ENCODE measurements around the gene NUTM2A. TPM values are rescaled to one million over a fixed set of nuclear protein-coding genes. Genes with fewer than 3 reads are reported as not detected.
"Not testable (repeated sequence)": the region's sequence is repeated elsewhere in the genome, so short reads cannot be mapped to it uniquely, and the experiment has no call there.

NUTM2A gene
- total RNA-seq, 1 experiment from 2014 or later = 0.18 TPM

- H3K27ac ChIP-seq (ENCODE audit: low read length) = peak overlapping the region; percentile 20; the same call in 1 of the 2 replicates
- H3K9ac ChIP-seq (ENCODE audit: low read length); H3K9me2 ChIP-seq (replicated peaks; ENCODE audit: low read length); BruUV-seq (replicated peaks); H3F3A ChIP-seq (ENCODE audit: low read length, unreplicated experiment); H3K27me3 ChIP-seq (ENCODE audit: low read length); intact Hi-C loops (cut with micrococcal nuclease); H3K4me1 ChIP-seq (ENCODE audit: insufficient read depth, low read length); H3K9me3 ChIP-seq (ENCODE audit: low read length); H3K36me3 ChIP-seq (ENCODE audit: low read depth, low read length); H3K79me2 ChIP-seq (ENCODE audit: low read length); POLR2A ChIA-PET (ENCODE audit: unreplicated experiment); H4K20me1 ChIP-seq (ENCODE audit: low read length); CTCF ChIA-PET: not testable (repeated sequence)
- H3K4me3 ChIP-seq (ENCODE audit: low read length) = peak overlapping the region; percentile 61
- 0 out of 2 replicates have a peak overlapping the region, but pooled peaks have one; percentile 48 for H2AFZ ChIP-seq (ENCODE audit: low read length)
- ATAC-seq (peak; percentile 49), DNase-seq (peak; percentile 75)
- H3K4me2 ChIP-seq (ENCODE audit: low read length) = peak overlapping the region; percentile 75
These were observed 24.3 kb upstream of the NUTM2A start for GRCh38 chr10:87200924-87201323.

GRCh38 chr10:87204801-87205200 is 20.4 kb upstream of the NUTM2A start:
- CTCF ChIA-PET; BruUV-seq (replicated peaks); H3K4me2 ChIP-seq (ENCODE audit: low read length); H2AFZ ChIP-seq (ENCODE audit: low read length); H3K4me3 ChIP-seq (ENCODE audit: low read length); H3K27ac ChIP-seq (ENCODE audit: low read length); H3F3A ChIP-seq (ENCODE audit: low read length, unreplicated experiment); ATAC-seq; H3K27me3 ChIP-seq (ENCODE audit: low read length); H3K9me2 ChIP-seq (replicated peaks; ENCODE audit: low read length); H3K9ac ChIP-seq (ENCODE audit: low read length); H3K9me3 ChIP-seq (ENCODE audit: low read length); H3K79me2 ChIP-seq (ENCODE audit: low read length); H3K36me3 ChIP-seq (ENCODE audit: low read depth, low read length); intact Hi-C loops (cut with micrococcal nuclease); POLR2A ChIA-PET (ENCODE audit: unreplicated experiment); DNase-seq; H4K20me1 ChIP-seq (ENCODE audit: low read length); H3K4me1 ChIP-seq (ENCODE audit: insufficient read depth, low read length): not testable (repeated sequence)

GRCh38 chr10:87206922-87207321 is 18.3 kb upstream of the NUTM2A start:
- H3F3A ChIP-seq (ENCODE audit: low read length, unreplicated experiment); H3K36me3 ChIP-seq (ENCODE audit: low read depth, low read length); H3K9ac ChIP-seq (ENCODE audit: low read length); H3K79me2 ChIP-seq (ENCODE audit: low read length); ATAC-seq; H3K27ac ChIP-seq (ENCODE audit: low read length); H3K9me2 ChIP-seq (replicated peaks; ENCODE audit: low read length); H3K4me1 ChIP-seq (ENCODE audit: insufficient read depth, low read length); DNase-seq; H3K4me3 ChIP-seq (ENCODE audit: low read length); H3K4me2 ChIP-seq (ENCODE audit: low read length); POLR2A ChIA-PET (ENCODE audit: unreplicated experiment); H3K27me3 ChIP-seq (ENCODE audit: low read length); H2AFZ ChIP-seq (ENCODE audit: low read length); CTCF ChIA-PET; intact Hi-C loops (cut with micrococcal nuclease); H4K20me1 ChIP-seq (ENCODE audit: low read length); H3K9me3 ChIP-seq (ENCODE audit: low read length); BruUV-seq (replicated peaks): not testable (repeated sequence)

- H3K36me3 ChIP-seq (ENCODE audit: low read depth, low read length); CTCF ChIA-PET; H3K9ac ChIP-seq (ENCODE audit: low read length); H3F3A ChIP-seq (ENCODE audit: low read length, unreplicated experiment); H3K4me2 ChIP-seq (ENCODE audit: low read length); DNase-seq; POLR2A ChIA-PET (ENCODE audit: unreplicated experiment); H3K4me3 ChIP-seq (ENCODE audit: low read length); intact Hi-C loops (cut with micrococcal nuclease); H2AFZ ChIP-seq (ENCODE audit: low read length); H3K27ac ChIP-seq (ENCODE audit: low read length); BruUV-seq (replicated peaks); H3K9me3 ChIP-seq (ENCODE audit: low read length); H3K9me2 ChIP-seq (replicated peaks; ENCODE audit: low read length); H3K27me3 ChIP-seq (ENCODE audit: low read length); H4K20me1 ChIP-seq (ENCODE audit: low read length); H3K4me1 ChIP-seq (ENCODE audit: insufficient read depth, low read length); H3K79me2 ChIP-seq (ENCODE audit: low read length); ATAC-seq: not testable (repeated sequence)
These were observed 14.9 kb upstream of the NUTM2A start for GRCh38 chr10:87210309-87210708.

DNA sequence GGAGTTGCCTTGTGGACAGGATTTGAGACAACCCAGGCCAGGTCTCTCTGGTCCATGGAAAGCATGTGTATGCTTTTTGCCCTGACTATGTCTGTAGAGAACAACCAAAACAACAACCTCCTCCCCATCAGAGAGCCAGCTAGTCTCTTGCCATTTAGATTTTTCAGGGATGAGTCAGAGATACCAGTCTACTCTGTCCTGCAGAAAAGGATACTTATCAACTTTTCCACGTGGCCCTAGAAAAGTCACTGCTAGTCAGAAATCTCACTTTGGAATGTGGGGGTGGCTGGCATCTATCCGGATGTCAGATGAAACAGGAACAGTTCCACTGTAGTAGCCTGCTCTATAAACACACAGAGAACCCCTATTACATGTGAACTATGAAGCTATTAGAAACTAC is 13.4 kb upstream of the NUTM2A start:
- CTCF ChIA-PET; H3K9me2 ChIP-seq (replicated peaks; ENCODE audit: low read length); ATAC-seq; H3K9ac ChIP-seq (ENCODE audit: low read length); H2AFZ ChIP-seq (ENCODE audit: low read length); H3K27ac ChIP-seq (ENCODE audit: low read length); intact Hi-C loops (cut with micrococcal nuclease); H4K20me1 ChIP-seq (ENCODE audit: low read length); H3K36me3 ChIP-seq (ENCODE audit: low read depth, low read length); H3K4me2 ChIP-seq (ENCODE audit: low read length); H3F3A ChIP-seq (ENCODE audit: low read length, unreplicated experiment); BruUV-seq (replicated peaks); POLR2A ChIA-PET (ENCODE audit: unreplicated experiment); H3K27me3 ChIP-seq (ENCODE audit: low read length); H3K79me2 ChIP-seq (ENCODE audit: low read length); H3K4me3 ChIP-seq (ENCODE audit: low read length); H3K9me3 ChIP-seq (ENCODE audit: low read length); H3K4me1 ChIP-seq (ENCODE audit: insufficient read depth, low read length): not testable (repeated sequence)
- peak; percentile 2 for DNase-seq

DNA sequence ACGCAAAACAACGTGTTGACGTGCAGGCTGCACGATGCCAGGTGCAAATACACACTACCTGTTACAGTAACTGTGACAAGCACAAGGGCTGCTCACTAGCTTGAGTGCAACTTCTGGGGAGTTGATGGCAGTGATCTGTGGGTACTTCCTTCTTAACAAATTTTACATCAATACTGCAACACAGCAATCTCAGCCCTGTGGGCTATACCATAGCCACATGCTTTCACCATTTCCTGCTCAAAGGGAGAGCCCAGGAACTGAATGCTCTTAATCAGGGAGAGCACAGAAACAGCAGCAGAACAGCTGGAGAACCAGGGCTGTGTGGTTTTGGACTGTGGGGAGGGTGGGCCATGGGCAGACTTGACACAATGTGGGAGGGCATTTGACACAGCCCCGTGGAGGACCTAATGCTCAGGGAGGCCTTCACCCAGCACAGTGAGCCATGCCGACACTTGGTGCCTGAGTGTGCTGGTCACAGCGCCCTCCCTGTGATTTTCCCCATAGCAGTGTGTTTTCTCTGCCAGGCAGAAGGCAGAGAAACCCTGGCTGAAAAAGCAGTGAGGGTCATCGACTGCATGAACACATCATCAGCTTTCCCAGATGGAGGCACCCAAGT is 12.0 kb upstream of the NUTM2A start:
- H3K27ac ChIP-seq (ENCODE audit: low read length); H3K4me2 ChIP-seq (ENCODE audit: low read length); H3K27me3 ChIP-seq (ENCODE audit: low read length); ATAC-seq; POLR2A ChIA-PET (ENCODE audit: unreplicated experiment); H3K79me2 ChIP-seq (ENCODE audit: low read length); DNase-seq; H3F3A ChIP-seq (ENCODE audit: low read length, unreplicated experiment); H3K9ac ChIP-seq (ENCODE audit: low read length); H4K20me1 ChIP-seq (ENCODE audit: low read length); H3K9me2 ChIP-seq (replicated peaks; ENCODE audit: low read length); CTCF ChIA-PET; H3K9me3 ChIP-seq (ENCODE audit: low read length); H3K4me1 ChIP-seq (ENCODE audit: insufficient read depth, low read length); H3K36me3 ChIP-seq (ENCODE audit: low read depth, low read length); intact Hi-C loops (cut with micrococcal nuclease); H3K4me3 ChIP-seq (ENCODE audit: low read length); BruUV-seq (replicated peaks); H2AFZ ChIP-seq (ENCODE audit: low read length): not testable (repeated sequence)

- H3K9me2 ChIP-seq (replicated peaks; ENCODE audit: low read length); POLR2A ChIA-PET (ENCODE audit: unreplicated experiment); H3K27ac ChIP-seq (ENCODE audit: low read length); H3F3A ChIP-seq (ENCODE audit: low read length, unreplicated experiment); H3K4me3 ChIP-seq (ENCODE audit: low read length); DNase-seq; H2AFZ ChIP-seq (ENCODE audit: low read length); H3K79me2 ChIP-seq (ENCODE audit: low read length); BruUV-seq (replicated peaks); H3K4me2 ChIP-seq (ENCODE audit: low read length); CTCF ChIA-PET; ATAC-seq; H3K36me3 ChIP-seq (ENCODE audit: low read depth, low read length); intact Hi-C loops (cut with micrococcal nuclease); H3K4me1 ChIP-seq (ENCODE audit: insufficient read depth, low read length); H3K9ac ChIP-seq (ENCODE audit: low read length); H3K27me3 ChIP-seq (ENCODE audit: low read length); H4K20me1 ChIP-seq (ENCODE audit: low read length); H3K9me3 ChIP-seq (ENCODE audit: low read length): not testable (repeated sequence)
These were observed 11.4 kb upstream of the NUTM2A start for GRCh38 chr10:87213806-87214205.
